IMR-90 (cell line): ENCODE measurements around the gene PDCD2. TPM values are rescaled to one million over a fixed set of nuclear protein-coding genes. Genes with fewer than 3 reads are reported as not detected.
"Not testable (repeated sequence)": the region's sequence is repeated elsewhere in the genome, so short reads cannot be mapped to it uniquely, and the experiment has no call there.

Source experiments
- ATAC-seq: fragments of 200-7000 bp; cut with Tn5 transposase; 2 replicates; pipeline ENCODE4 v1.9.1; 2020; ENCODE audit warnings: low read depth, mild to moderate bottlenecking, moderate library complexity
- BruUV-seq: library from RNA; stranded (reverse); fragments of 400-500 nt; replicated peaks from 2 replicates; lab custom pipeline; 2021; lab: Mats Ljungman, UMichigan
- CTCF ChIA-PET: fragments of 300-600 bp; formaldehyde crosslinking; extraction: SDS; loops from one replicate; lab custom pipeline; 2021; ENCODE audit warnings: antibody characterized with exemption; lab: Yijun Ruan, JAX
- POLR2A ChIA-PET: fragments of 300-600 bp; sonication (Branson Sonifier 250); formaldehyde crosslinking; loops from one replicate; lab custom pipeline; 2022; ENCODE audit warnings: antibody characterized with exemption; ENCODE audit not compliant: unreplicated experiment; lab: Charles Lee
- DNase-seq: peaks from one replicate; pipeline ENCODE4 v3.0.0; 2013
- H2AFZ ChIP-seq: replicated peaks from 2 replicates; pipeline ENCODE3; 2013; ENCODE audit warnings: low read length, mild to moderate bottlenecking; ENCODE audit not compliant: poor library complexity
- H2AK5ac ChIP-seq: 2 replicates; pipeline ENCODE4 v1.6.1; 2013; ENCODE audit warnings: low read depth, low read length, inconsistent platforms
- H2AK9ac ChIP-seq: replicated peaks from 2 replicates; pipeline ENCODE3; 2013; ENCODE audit warnings: mild to moderate bottlenecking, low read depth, low read length, moderate library complexity; ENCODE audit not compliant: poor library complexity
- H2BK120ac ChIP-seq: 2 replicates; pipeline ENCODE4 v1.6.1; 2013; ENCODE audit warnings: low read depth, low read length, inconsistent platforms
- H2BK15ac ChIP-seq: 3 replicates; pipeline ENCODE4 v1.6.1; 2013; ENCODE audit warnings: low read depth, low read length, inconsistent platforms
- H2BK20ac ChIP-seq: 2 replicates; pipeline ENCODE4 v1.6.1; 2013; ENCODE audit warnings: low read depth, mild to moderate bottlenecking, inconsistent platforms, low read length, moderate library complexity
- H2BK5ac ChIP-seq: 2 replicates; pipeline ENCODE4 v1.6.1; 2013; ENCODE audit warnings: mild to moderate bottlenecking, low read depth, low read length, inconsistent platforms; ENCODE audit not compliant: poor library complexity, severe bottlenecking
- H3K14ac ChIP-seq: replicated peaks from 2 replicates; pipeline ENCODE4 v1.6.1; 2013; ENCODE audit warnings: low read depth, low read length, inconsistent platforms
- H3K18ac ChIP-seq: 2 replicates; pipeline ENCODE4 v1.6.1; 2013; ENCODE audit warnings: low read depth, low read length, control low read depth
- H3K23ac ChIP-seq: 2 replicates; pipeline ENCODE4 v1.6.1; 2013; ENCODE audit warnings: low read depth, low read length, inconsistent platforms
- H3K27ac ChIP-seq: 2 replicates; pipeline ENCODE4 v1.5.1; 2013; ENCODE audit warnings: mild to moderate bottlenecking, control low read depth, low read length; ENCODE audit not compliant: insufficient read depth
- H3K27me3 ChIP-seq: 2 replicates; pipeline ENCODE4 v1.6.1; 2013; ENCODE audit warnings: low read length; ENCODE audit not compliant: control insufficient read depth, insufficient read depth
- H3K36me3 ChIP-seq: 2 replicates; pipeline ENCODE4 v1.6.1; 2013; ENCODE audit warnings: low read length, mixed read lengths; ENCODE audit not compliant: control insufficient read depth, insufficient read depth
- H3K4ac ChIP-seq: 2 replicates; pipeline ENCODE4 v1.6.1; 2013; ENCODE audit warnings: low read depth, low read length, inconsistent platforms
- H3K4me1 ChIP-seq: 2 replicates; pipeline ENCODE4 v1.6.1; 2013; ENCODE audit warnings: low read length, mixed read lengths; ENCODE audit not compliant: control insufficient read depth, insufficient read depth
- H3K4me2 ChIP-seq: 2 replicates; pipeline ENCODE4 v1.6.1; 2013; ENCODE audit warnings: low read depth, mild to moderate bottlenecking, control low read depth, low read length, moderate library complexity
- H3K4me3 ChIP-seq: 2 replicates; pipeline ENCODE4 v1.5.1; 2013; ENCODE audit warnings: low read depth, mild to moderate bottlenecking, control low read depth, low read length, moderate library complexity; ENCODE audit not compliant: insufficient read depth
- H3K56ac ChIP-seq: 2 replicates; pipeline ENCODE4 v1.6.1; 2013; ENCODE audit warnings: low read length, inconsistent platforms; ENCODE audit not compliant: insufficient read depth; ENCODE audit errors: extremely low read depth
- H3K79me1 ChIP-seq, 2 experiments: 2 replicates each; pipeline ENCODE4 v1.6.1; 2013; ENCODE audit warnings: low read length in 2 of 2, inconsistent platforms in 1 of 2, low read depth in 1 of 2
- H3K9ac ChIP-seq: 2 replicates; pipeline ENCODE4 v1.6.1; 2013; ENCODE audit warnings: low read depth, low read length, control low read depth
- H3K9me1 ChIP-seq: 2 replicates; pipeline ENCODE4 v1.6.1; 2013; ENCODE audit warnings: low read length, inconsistent platforms; ENCODE audit not compliant: insufficient read depth
- H3K9me3 ChIP-seq: 2 replicates; pipeline ENCODE4 v1.6.1; 2013; ENCODE audit warnings: low read length; ENCODE audit not compliant: control insufficient read depth, insufficient read depth
- H4K20me1 ChIP-seq: 2 replicates; pipeline ENCODE4 v1.6.1; 2013; ENCODE audit warnings: low read length, inconsistent platforms; ENCODE audit not compliant: insufficient read depth
- H4K5ac ChIP-seq: 2 replicates; pipeline ENCODE4 v1.6.1; 2013; ENCODE audit warnings: mild to moderate bottlenecking, low read depth, low read length, control low read depth
- H4K8ac ChIP-seq, 2 experiments: 2 replicates each; pipeline ENCODE4 v1.6.1; 2013; ENCODE audit warnings: low read depth in 2 of 2, low read length in 2 of 2, control low read depth in 1 of 2, inconsistent platforms in 1 of 2
- H4K91ac ChIP-seq: 2 replicates; pipeline ENCODE4 v1.6.1; 2013; ENCODE audit warnings: low read depth, low read length, inconsistent platforms; ENCODE audit not compliant: insufficient read depth
- WGBS, 2 experiments: methylation state at CpG; one replicate each; pipeline versions ENCODE4 v1.1.5 to v1.1.7; 2013; ENCODE audit warnings: missing lambda C conversion rate in 2 of 2; ENCODE audit not compliant: insufficient read length in 1 of 2; ENCODE audit errors: extremely low coverage in 2 of 2; 5-methylcytosine and 5-hydroxymethylcytosine counted together
- dilution Hi-C: fragments of 300-500 bp; cut with HindIII; formaldehyde crosslinking; loops from one replicate; pipeline ENCODE4 v1.14.3; 2018; ENCODE audit warnings: low sequenced_read_pairs; ENCODE audit not compliant: unreplicated experiment
- in situ Hi-C: fragments of 300-500 bp; cut with MboI; formaldehyde crosslinking; loops from 3 replicates; pipeline ENCODE4 v1.14.3; 2019; ENCODE audit warnings: low sequenced_read_pairs, inconsistent platforms, mixed read lengths
- intact Hi-C: fragments of 100-400 bp; cut with micrococcal nuclease; formaldehyde crosslinking; loops from 2 replicates; pipeline ENCODE4 v1.10.0; 2022
- polyA plus RNA-seq, 3 experiments: library from polyadenylated mRNA; depleted of rRNA; stranded (reverse); fragments of >200 nt; gene quantifications; 2 replicates each; pipeline ENCODE4 v1.2.3, GENCODE V29; 2012; ENCODE audit warnings: low replicate concordance in 1 of 3
- total RNA-seq: library from RNA; depleted of rRNA; stranded (reverse); fragments of >200 nt; gene quantifications from 2 replicates; pipeline ENCODE4 v1.2.3, GENCODE V29; 2012

The PDCD2 gene
- total and polyA plus RNA-seq, 2 of the 4 experiments (the other 2 are of a cell fraction), result 46.1 to 48.8 TPM

- H2BK15ac ChIP-seq, POLR2A ChIA-PET, H3K9me3 ChIP-seq, ATAC-seq, H4K5ac ChIP-seq, H3K4me2 ChIP-seq, H2AFZ ChIP-seq, H4K8ac ChIP-seq, H2BK20ac ChIP-seq, H3K27ac ChIP-seq, H3K9ac ChIP-seq, H3K23ac ChIP-seq, in situ Hi-C loops, H3K56ac ChIP-seq, H3K4ac ChIP-seq, DNase-seq, H2BK5ac ChIP-seq, intact Hi-C loops, H3K9me1 ChIP-seq, H3K27me3 ChIP-seq, CTCF ChIA-PET, H4K91ac ChIP-seq, H3K4me3 ChIP-seq, BruUV-seq, H2AK5ac ChIP-seq, dilution Hi-C loops, H3K4me1 ChIP-seq, H3K79me1 ChIP-seq, H3K36me3 ChIP-seq, H3K18ac ChIP-seq, H2AK9ac ChIP-seq, H2BK120ac ChIP-seq, H4K20me1 ChIP-seq, H3K14ac ChIP-seq: not testable (repeated sequence)
- no CpG with 5 or more reads among the region's 1 CpG for WGBS, 2 experiments
Measured at GRCh38 chr6:170616020-170616554, 31.6 kb upstream of the PDCD2 start.

GRCh38 chr6:170612256-170612804 is 27.9 kb upstream of the PDCD2 start:
- H3K14ac ChIP-seq, H3K9me3 ChIP-seq, H3K36me3 ChIP-seq, H3K4me1 ChIP-seq, CTCF ChIA-PET, H2AK9ac ChIP-seq, intact Hi-C loops, H2BK15ac ChIP-seq, H3K27me3 ChIP-seq, H3K27ac ChIP-seq, H3K4me2 ChIP-seq, H3K4me3 ChIP-seq, H4K8ac ChIP-seq, H2AFZ ChIP-seq, H3K4ac ChIP-seq, H2BK20ac ChIP-seq, POLR2A ChIA-PET, H3K23ac ChIP-seq, H4K20me1 ChIP-seq, H4K5ac ChIP-seq, H3K9ac ChIP-seq, H2BK120ac ChIP-seq, in situ Hi-C loops, H2BK5ac ChIP-seq, H3K9me1 ChIP-seq, H4K91ac ChIP-seq, H3K56ac ChIP-seq, DNase-seq, H3K18ac ChIP-seq, dilution Hi-C loops, H3K79me1 ChIP-seq, H2AK5ac ChIP-seq: not testable (repeated sequence)
- BruUV-seq, result TSS peak; percentile 94
- WGBS, 2 experiments, result no CpG with 5 or more reads among the region's 55 CpGs
- ATAC-seq, result peak; percentile 82
